HEK293 (cell line): ENCODE data around the gene CDX1.

ENCODE experiments used
- CTCF ChIP-seq: fragments of 450-650 bp; formaldehyde crosslinking; IDR thresholded peaks from 2 replicates; pipeline ENCODE4 v1.5.1; 2016; ENCODE audit warnings: missing biosample characterization, missing genetic modification characterization
- SP2 ChIP-seq: fragments of 450-650 bp; formaldehyde crosslinking; IDR thresholded peaks from 2 replicates; pipeline ENCODE4 v1.5.1; 2016; ENCODE audit warnings: missing biosample characterization, missing genetic modification characterization
- ZNF274 ChIP-seq, 2 experiments: fragments of 200-500 bp in 1 of 2; fragments of 450-650 bp in 1 of 2; sonication (Bioruptor generic) in 1 of 2; formaldehyde crosslinking in 1 of 2; IDR thresholded peaks; 2 replicates each; pipeline versions ENCODE4 v1.5.1 to v1.6.1; 2014 to 2016; ENCODE audit warnings: borderline replicate concordance in 1 of 2, inconsistent platforms in 1 of 2, low read length in 1 of 2, missing biosample characterization in 1 of 2, missing genetic modification characterization in 1 of 2
- ZNF624 ChIP-seq: fragments of 450-650 bp; formaldehyde crosslinking; IDR thresholded peaks from 2 replicates; pipeline ENCODE4 v1.5.1; 2017; ENCODE audit warnings: missing biosample characterization, missing genetic modification characterization

DNA sequence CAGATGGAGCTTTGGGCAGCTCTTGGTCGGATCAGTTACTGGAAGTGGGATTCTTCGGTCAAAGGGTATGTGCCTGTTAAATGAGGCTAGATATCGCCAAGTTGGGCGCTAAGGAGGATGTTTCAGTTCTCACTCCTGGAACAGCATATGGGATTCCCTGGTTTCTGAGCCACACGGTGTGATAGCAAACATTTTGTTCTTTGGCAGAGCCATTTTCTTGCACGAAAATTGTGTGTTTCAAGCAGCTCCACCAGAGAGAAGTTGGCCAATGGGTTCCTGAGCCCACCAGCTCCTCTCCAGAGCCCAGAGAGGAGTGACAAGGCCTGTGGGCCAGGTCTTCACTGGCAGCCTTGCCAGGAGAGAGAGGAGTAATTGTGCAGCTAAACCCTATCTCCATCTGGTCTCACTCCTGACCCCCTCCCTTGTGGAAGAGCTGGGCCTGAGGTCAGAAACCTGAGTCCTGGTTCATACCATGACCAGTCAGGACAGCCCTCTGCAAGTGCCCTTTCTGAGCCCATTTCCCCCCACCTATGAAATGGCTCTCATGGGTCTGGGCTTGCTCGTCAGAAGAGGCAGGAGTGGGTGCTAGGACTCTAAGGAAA is 12.5 kb downstream of the CDX1 start:
- TF ChIP-seq ZNF624 (tag by site-specific recombination), result no peak
- no peak for TF ChIP-seq SP2 (tag by site-specific recombination)
- no peak for TF ChIP-seq CTCF
- TF ChIP-seq ZNF274 (IDR thresholded peaks at IDR 0.05; ENCODE audit: low read length), result no peak
- TF ChIP-seq ZNF274 (tag by site-specific recombination; IDR thresholded peaks at IDR 0.05; ENCODE audit: borderline replicate concordance), result no peak
